DOHH2 (cell line): ENCODE measurements around the gene PEX14.

Experiments used
- H3F3A ChIP-seq: fragments of 200-600 bp; sonication (generic), shearing (Covaris generic); 2 replicates; pipeline ENCODE4 v1.6.0; 2016; ENCODE audit warnings: antibody characterized with exemption, mild to moderate bottlenecking; ENCODE audit not compliant: control insufficient read depth, insufficient read depth
- H3K27ac ChIP-seq: fragments of 200-600 bp; sonication (generic); 2 replicates; pipeline ENCODE4 v1.5.1; 2014; ENCODE audit warnings: low read depth, mild to moderate bottlenecking, low read length, moderate library complexity
- H3K27me3 ChIP-seq: fragments of 200-600 bp; sonication (generic); 2 replicates; pipeline ENCODE4 v1.6.1; 2014; ENCODE audit warnings: mild to moderate bottlenecking, low read length, mixed read lengths; ENCODE audit not compliant: control insufficient read depth
- H3K36me3 ChIP-seq: fragments of 200-600 bp; sonication (generic); 2 replicates; pipeline ENCODE4 v1.6.1; 2014; ENCODE audit warnings: mild to moderate bottlenecking, low read length, moderate library complexity, mixed read lengths; ENCODE audit not compliant: control insufficient read depth
- H3K4me1 ChIP-seq: fragments of 200-600 bp; sonication (generic); 2 replicates; pipeline ENCODE4 v1.6.1; 2014; ENCODE audit warnings: mild to moderate bottlenecking, low read length, mixed read lengths; ENCODE audit not compliant: control insufficient read depth
- H3K4me2 ChIP-seq: fragments of 200-600 bp; sonication (generic); 2 replicates; pipeline ENCODE4 v1.6.0; 2014; ENCODE audit warnings: mild to moderate bottlenecking, low read length, moderate library complexity
- H3K4me3 ChIP-seq: fragments of 200-600 bp; sonication (generic); 2 replicates; pipeline ENCODE4 v1.5.1; 2014; ENCODE audit warnings: mild to moderate bottlenecking, low read length, mixed read lengths
- H3K79me2 ChIP-seq: fragments of 200-600 bp; sonication (generic); 2 replicates; pipeline ENCODE4 v1.6.1; 2014; ENCODE audit warnings: mild to moderate bottlenecking, low read length, mixed read lengths; ENCODE audit not compliant: control insufficient read depth
- H3K9me2 ChIP-seq: fragments of 200-600 bp; sonication (generic); replicated peaks from 2 replicates; pipeline ENCODE4 v1.6.1; 2014; ENCODE audit warnings: mild to moderate bottlenecking, low read length, mixed read lengths; ENCODE audit not compliant: control insufficient read depth
- H3K9me3 ChIP-seq: fragments of 200-600 bp; sonication (generic); 2 replicates; pipeline ENCODE4 v1.6.1; 2014; ENCODE audit warnings: antibody characterized with exemption, low read length, mixed read lengths; ENCODE audit not compliant: control insufficient read depth, insufficient read depth
- H4K20me1 ChIP-seq: fragments of 200-600 bp; sonication (generic); 2 replicates; pipeline ENCODE4 v1.6.0; 2014; ENCODE audit warnings: low read depth, mild to moderate bottlenecking, antibody characterized with exemption, low read length, moderate library complexity; ENCODE audit not compliant: control insufficient read depth, insufficient read depth
- CTCF ChIP-seq: fragments of 200-600 bp; sonication (generic); IDR thresholded peaks from one replicate; pipeline ENCODE4 v1.5.1; 2014; ENCODE audit warnings: antibody characterized with exemption, mild to moderate bottlenecking, low read depth, low read length; ENCODE audit not compliant: poor library complexity, severe bottlenecking
- EZH2phosphoT487 ChIP-seq: fragments of 200-600 bp; sonication (generic); IDR thresholded peaks from 2 replicates; pipeline ENCODE4 v1.6.1; 2017; ENCODE audit warnings: borderline replicate concordance, mild to moderate bottlenecking, antibody characterized with exemption, low read length, moderate library complexity, mixed read lengths

The PEX14 gene

DNA sequence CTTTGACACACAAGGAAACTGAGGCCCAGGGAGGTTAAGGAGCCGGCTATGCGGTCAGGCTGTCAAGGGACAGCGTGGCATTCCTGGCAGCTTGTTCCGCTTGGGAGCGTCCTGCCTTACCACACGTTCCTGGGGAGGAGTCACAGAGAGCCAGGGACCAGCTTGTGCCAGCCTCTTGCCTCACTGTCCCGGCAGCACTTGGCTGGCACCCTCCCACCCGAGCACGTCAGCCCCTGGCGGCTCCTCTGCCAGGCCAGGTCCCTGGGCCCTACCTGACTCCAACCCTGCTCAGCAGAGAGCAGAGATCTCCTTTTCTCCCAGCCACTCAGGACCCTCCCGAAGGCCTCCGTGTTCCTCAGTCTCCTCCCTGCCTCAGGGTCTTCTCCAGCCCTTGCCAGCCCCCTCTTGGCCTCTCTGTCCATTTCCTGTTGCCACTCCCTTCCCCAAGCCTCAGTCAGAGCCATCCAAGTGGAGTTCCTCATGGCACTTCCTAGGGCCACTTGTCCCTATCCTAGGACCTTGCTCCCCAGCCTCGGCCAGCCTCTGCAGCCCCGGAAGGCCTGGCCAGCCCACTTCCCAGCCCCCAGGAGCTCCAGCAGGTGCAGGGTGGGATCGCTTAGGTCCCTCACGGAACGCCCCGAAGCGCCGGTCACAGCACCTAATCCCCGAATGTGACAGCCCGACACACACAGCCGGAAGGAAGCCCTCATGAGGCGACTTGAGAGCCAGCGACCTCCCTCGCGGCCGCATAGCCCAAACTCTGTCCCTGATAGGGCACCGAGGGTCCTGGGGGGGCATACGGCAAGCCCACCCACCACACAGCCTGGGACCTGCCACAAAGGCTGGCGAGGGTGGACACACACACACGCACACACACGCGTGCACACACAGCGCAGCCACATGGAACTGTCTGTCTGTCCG, 191.4 kb downstream of the PEX14 start:
- H3K4me2 ChIP-seq: no peak overlapping the region
- no peaks in the 10 kb centered on the region for H3K79me2 ChIP-seq
- no peaks in the 10 kb centered on the region for H3K27me3 ChIP-seq
- no peaks in the 10 kb centered on the region for H3F3A ChIP-seq
- H4K20me1 ChIP-seq: no peaks in the 10 kb centered on the region
- no peak overlapping the region for H3K27ac ChIP-seq
- no peaks in the 10 kb centered on the region for H3K9me3 ChIP-seq
- no peaks in the 10 kb centered on the region for H3K36me3 ChIP-seq
- no peak for TF ChIP-seq CTCF
- TF ChIP-seq EZH2phosphoT487: no peak
- H3K4me3 ChIP-seq: no peak overlapping the region
- H3K4me1 ChIP-seq: no peaks in the 10 kb centered on the region
- no peaks in the 10 kb centered on the region for H3K9me2 ChIP-seq

- Histone ChIP-seq H3F3A (no peaks in the 10 kb centered on the region), H3K27ac (no peak overlapping the region), H3K4me3 (no peak overlapping the region), H3K4me1 (no peaks in the 10 kb centered on the region), H3K27me3 (no peaks in the 10 kb centered on the region), H3K4me2 (no peak overlapping the region), H4K20me1 (no peaks in the 10 kb centered on the region), H3K36me3 (no peaks in the 10 kb centered on the region), H3K79me2 (no peaks in the 10 kb centered on the region), H3K9me2 (no peaks in the 10 kb centered on the region), H3K9me3 (no peaks in the 10 kb centered on the region)
- TF ChIP-seq CTCF (no peak), EZH2phosphoT487 (no peak)
Measured at GRCh38 chr1:10667861-10668761, 193.4 kb downstream of the PEX14 start.

DNA sequence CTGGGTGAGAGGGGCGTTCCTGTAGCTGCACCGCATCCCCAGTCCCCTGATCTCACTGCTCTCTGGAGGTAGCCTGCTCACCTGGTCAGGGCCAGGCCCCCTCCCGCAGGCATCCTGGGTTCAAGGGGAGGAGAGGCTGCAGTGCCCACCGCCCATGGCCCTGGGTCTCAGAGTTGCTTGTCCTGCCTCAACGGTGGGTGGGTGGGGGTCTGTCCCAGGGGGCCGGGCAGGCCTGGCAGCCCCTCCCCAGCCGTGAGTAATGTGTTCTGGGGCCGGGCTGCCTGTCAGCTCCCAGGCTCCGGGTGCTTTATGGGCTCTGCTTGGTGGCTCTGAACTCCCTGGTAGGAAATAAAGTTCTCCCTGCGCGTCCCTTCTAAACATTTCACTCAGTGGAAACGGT, 194.8 kb downstream of the PEX14 start:
- H3K79me2 ChIP-seq: no peaks in the 10 kb centered on the region
- no peaks in the 10 kb centered on the region for H3K9me3 ChIP-seq
- no peak overlapping the region for H3K27ac ChIP-seq
- H3K4me1 ChIP-seq: no peaks in the 10 kb centered on the region
- no peaks in the 10 kb centered on the region for H3K36me3 ChIP-seq
- no peak overlapping the region for H3K4me2 ChIP-seq
- H3K9me2 ChIP-seq: no peaks in the 10 kb centered on the region
- no peaks in the 10 kb centered on the region for H3K27me3 ChIP-seq
- no peaks in the 10 kb centered on the region for H3F3A ChIP-seq
- TF ChIP-seq CTCF (no peak), EZH2phosphoT487 (no peak)
- H3K4me3 ChIP-seq: no peak overlapping the region
- H4K20me1 ChIP-seq: no peaks in the 10 kb centered on the region
